GM15510 (cell line): ENCODE measurements around the gene TFAP2D.

Source experiments
- POLR2A ChIP-seq: IDR thresholded peaks from 3 replicates; pipeline ENCODE4 v1.6.1; 2011; ENCODE audit warnings: borderline replicate concordance; ENCODE audit not compliant: insufficient read length; ENCODE audit errors: extremely low read depth

The TFAP2D gene

GRCh38 chr6:50822078-50822476 lies 108.8 kb downstream of the TFAP2D start:
- no peak for TF ChIP-seq POLR2A
